Mammary epithelial cell (primary cell): ENCODE measurements around the gene RETREG3.

Experiments
- CTCF ChIP-seq, 2 donors: IDR thresholded peaks in 1 of 2; conservative IDR thresholded peaks in 1 of 2; 2 replicates each; pipeline ENCODE4 v1.5.1; 2011 to 2012; ENCODE audit warnings: inconsistent platforms in 2 of 2, low read length in 2 of 2, mild to moderate bottlenecking in 2 of 2, control low read depth in 1 of 2, low read depth in 1 of 2; ENCODE audit not compliant: insufficient read depth in 1 of 2; ENCODE audit errors: extremely low read depth in 1 of 2
- EZH2 ChIP-seq: IDR thresholded peaks from 2 replicates; pipeline ENCODE4 v1.6.1; 2012; ENCODE audit warnings: low read length, inconsistent platforms, borderline replicate concordance

- TF ChIP-seq CTCF (conservative IDR thresholded peaks at IDR 0.05 in 1 of 2, IDR thresholded peaks at IDR 0.05 in 1 of 2; ENCODE audit: extremely low read depth in 1 of 2, insufficient read depth in 1 of 2, low read depth in 1 of 2, low read length in 2 of 2), result no peak
- no peak for TF ChIP-seq EZH2
These were observed 45.6 kb downstream of the RETREG3 start for GRCh38 chr17:42563543-42563942.
